Endothelial cell of umbilical vein (primary cell): ENCODE data around the gene IDH3A. TPM values are rescaled to one million over a fixed set of nuclear protein-coding genes. Genes with fewer than 3 reads are reported as not detected.

Source experiments
- BruUV-seq: library from RNA; stranded (reverse); fragments of 400-500 nt; replicated peaks from 2 replicates; lab custom pipeline; 2021; lab: Mats Ljungman, UMichigan
- CTCF ChIA-PET: fragments of 300-600, 350-600 bp; sonication (Branson Sonifier 250); formaldehyde crosslinking; loops from one replicate; lab custom pipeline; 2021; ENCODE audit warnings: antibody characterized with exemption, inconsistent platforms; lab: Charles Lee
- POLR2A ChIA-PET: fragments of 300-600, 350-600 bp; sonication (Branson Sonifier 250); formaldehyde crosslinking; loops from one replicate; lab custom pipeline; 2021; ENCODE audit warnings: antibody characterized with exemption, inconsistent platforms; lab: Charles Lee
- DNase-seq: peaks from one replicate; pipeline ENCODE4 v3.0.0-alpha.2; 2011; ENCODE audit warnings: low read depth, low spot score
- FAIRE-seq: peaks from 2 replicates; lab custom pipeline; 2011; peaks lifted over from hg19 to GRCh38; lab: Jason Lieb, UNC
- H2AFZ ChIP-seq: 2 replicates; pipeline ENCODE4 v1.6.0; 2012; ENCODE audit warnings: low read depth, low read length, control low read depth, inconsistent platforms
- H3K27ac ChIP-seq: 2 replicates; pipeline ENCODE4 v1.5.1; 2011; ENCODE audit warnings: low read depth, mild to moderate bottlenecking, control low read depth, low read length, moderate library complexity; ENCODE audit not compliant: insufficient read depth
- H3K27me3 ChIP-seq, 2 experiments: 2 replicates each; pipeline versions ENCODE4 v1.6.0 to v1.6.1; 2011; ENCODE audit warnings: low read length in 2 of 2, mixed read lengths in 1 of 2; ENCODE audit not compliant: control insufficient read depth in 2 of 2, insufficient read depth in 2 of 2
- H3K36me3 ChIP-seq, 2 experiments: 2 replicates in 1 of 2; 3 replicates in 1 of 2; pipeline ENCODE4 v1.5.1; 2011; ENCODE audit warnings: low read length in 2 of 2, mild to moderate bottlenecking in 1 of 2, moderate library complexity in 1 of 2; ENCODE audit not compliant: control insufficient read depth in 2 of 2, insufficient read depth in 2 of 2; ENCODE audit errors: extremely low read depth in 1 of 2
- H3K4me1 ChIP-seq: 3 replicates; pipeline ENCODE4 v1.5.1; 2011; ENCODE audit warnings: mild to moderate bottlenecking, low read length; ENCODE audit not compliant: control insufficient read depth, insufficient read depth; ENCODE audit errors: extremely low read depth
- H3K4me2 ChIP-seq: 2 replicates; pipeline ENCODE4 v1.6.1; 2011; ENCODE audit warnings: low read length, control low read depth, mixed read lengths; ENCODE audit not compliant: insufficient read depth
- H3K4me3 ChIP-seq, 3 experiments: fragments of 200-600 bp in 1 of 3; sonication (generic), shearing (Covaris generic) in 1 of 3; replicated peaks in 1 of 3; 2 replicates each; pipeline ENCODE4 v1.5.1; 2011 to 2016; ENCODE audit warnings: control low read depth in 3 of 3, low read length in 3 of 3, mild to moderate bottlenecking in 2 of 3, inconsistent platforms in 1 of 3, low read depth in 1 of 3, moderate library complexity in 1 of 3; ENCODE audit not compliant: insufficient read depth in 1 of 3
- H3K79me2 ChIP-seq: 2 replicates; pipeline ENCODE4 v1.6.0; 2012; ENCODE audit warnings: low read length, inconsistent platforms; ENCODE audit not compliant: control insufficient read depth, insufficient read depth
- H3K9ac ChIP-seq: replicated peaks from 2 replicates; pipeline ENCODE3; 2011; ENCODE audit warnings: low read length, control low read depth; ENCODE audit not compliant: insufficient read depth; ENCODE audit errors: extremely low read depth
- H3K9me1 ChIP-seq: replicated peaks from 3 replicates; pipeline ENCODE4 v1.6.0; 2011; ENCODE audit warnings: mild to moderate bottlenecking, low read length; ENCODE audit not compliant: control insufficient read depth, insufficient read depth; ENCODE audit errors: extremely low read depth
- H3K9me3 ChIP-seq: replicated peaks from 2 replicates; pipeline ENCODE4 v1.5.1; 2012; ENCODE audit warnings: low read length, inconsistent platforms; ENCODE audit not compliant: control insufficient read depth, insufficient read depth
- H4K20me1 ChIP-seq: replicated peaks from 2 replicates; pipeline ENCODE3; 2011; ENCODE audit warnings: mild to moderate bottlenecking, low read length; ENCODE audit not compliant: control insufficient read depth, insufficient read depth; ENCODE audit errors: extremely low read depth
- EZH2 ChIP-seq: IDR thresholded peaks from 2 replicates; pipeline ENCODE4 v1.6.1; 2012; ENCODE audit warnings: borderline replicate concordance, low read depth, mild to moderate bottlenecking, moderate library complexity, low read length, inconsistent platforms; ENCODE audit not compliant: severe bottlenecking
- FOS ChIP-seq: IDR thresholded peaks from 2 replicates; pipeline ENCODE4 v1.6.1; 2011; ENCODE audit warnings: mild to moderate bottlenecking, low read length, moderate library complexity, borderline replicate concordance; ENCODE audit not compliant: insufficient read depth
- GATA2 ChIP-seq: IDR thresholded peaks from 2 replicates; pipeline ENCODE4 v1.7.0; 2011; ENCODE audit warnings: low read depth, mild to moderate bottlenecking, moderate library complexity, mixed read lengths, low read length; ENCODE audit not compliant: insufficient read length, insufficient read depth
- JUN ChIP-seq: IDR thresholded peaks from 2 replicates; pipeline ENCODE4 v1.6.1; 2011; ENCODE audit warnings: borderline replicate concordance, low read depth; ENCODE audit not compliant: insufficient read length, insufficient read depth
- MYC ChIP-seq: IDR thresholded peaks from one replicate; pipeline ENCODE4 v1.6.1; 2011; ENCODE audit warnings: mild to moderate bottlenecking, low read depth, low read length
- POLR2A ChIP-seq: IDR thresholded peaks from 2 replicates; pipeline ENCODE4 v1.6.1; 2012; ENCODE audit warnings: low read depth, mild to moderate bottlenecking, control low read depth, low read length
- POLR2AphosphoS5 ChIP-seq: IDR thresholded peaks from 2 replicates; pipeline ENCODE4 v1.6.1; 2012; ENCODE audit warnings: low read depth, mild to moderate bottlenecking, control low read depth, low read length, moderate library complexity; ENCODE audit not compliant: insufficient read depth
- dilution Hi-C: fragments of 300-500 bp; cut with MboI; formaldehyde crosslinking; loops from one replicate; pipeline ENCODE4 v1.15.0; 2019; ENCODE audit warnings: low sequenced_read_pairs; ENCODE audit not compliant: extremely low pct_ligation_motif_present
- intact Hi-C: fragments of 100-400 bp; cut with micrococcal nuclease; formaldehyde crosslinking; loops from one replicate; pipeline ENCODE4 v1.10.0; 2022
- polyA plus RNA-seq, 4 experiments: library from polyadenylated mRNA; depleted of rRNA in 3 of 4; stranded (reverse) in 3 of 4; unstranded in 1 of 4; fragments of >200 nt; gene quantifications; 2 replicates each; pipeline versions ENCODE4 v1.2.1 to v1.2.3, GENCODE V29; 2011 to 2012; ENCODE audit warnings: missing spikeins in 1 of 4
- total RNA-seq: library from RNA; stranded (reverse); gene quantifications from 2 replicates; pipeline ENCODE4 v1.2.3, GENCODE V29; 2021
- TF ChIP-seq, protein P1 (sequence below): IDR thresholded peaks from 2 replicates; pipeline ENCODE4 v1.6.1; 2011; ENCODE audit not compliant: insufficient read depth, insufficient read length
- TF ChIP-seq, protein P2 (sequence below), 2 donors: IDR thresholded peaks; 1 replicate in 1 of 2; 2 replicates in 1 of 2; pipeline ENCODE4 v1.5.1; 2011; ENCODE audit warnings: low read length in 2 of 2, mild to moderate bottlenecking in 2 of 2, moderate library complexity in 2 of 2, control low read depth in 1 of 2, inconsistent platforms in 1 of 2, low read depth in 1 of 2; ENCODE audit not compliant: insufficient read depth in 1 of 2; ENCODE audit errors: extremely low read depth in 1 of 2

IDH3A gene
- total and polyA plus RNA-seq, 2 donors (not counting 3 experiments of a cell fraction or from before 2014, with no cell fraction given) = 35.5 to 63.9 TPM

DNA sequence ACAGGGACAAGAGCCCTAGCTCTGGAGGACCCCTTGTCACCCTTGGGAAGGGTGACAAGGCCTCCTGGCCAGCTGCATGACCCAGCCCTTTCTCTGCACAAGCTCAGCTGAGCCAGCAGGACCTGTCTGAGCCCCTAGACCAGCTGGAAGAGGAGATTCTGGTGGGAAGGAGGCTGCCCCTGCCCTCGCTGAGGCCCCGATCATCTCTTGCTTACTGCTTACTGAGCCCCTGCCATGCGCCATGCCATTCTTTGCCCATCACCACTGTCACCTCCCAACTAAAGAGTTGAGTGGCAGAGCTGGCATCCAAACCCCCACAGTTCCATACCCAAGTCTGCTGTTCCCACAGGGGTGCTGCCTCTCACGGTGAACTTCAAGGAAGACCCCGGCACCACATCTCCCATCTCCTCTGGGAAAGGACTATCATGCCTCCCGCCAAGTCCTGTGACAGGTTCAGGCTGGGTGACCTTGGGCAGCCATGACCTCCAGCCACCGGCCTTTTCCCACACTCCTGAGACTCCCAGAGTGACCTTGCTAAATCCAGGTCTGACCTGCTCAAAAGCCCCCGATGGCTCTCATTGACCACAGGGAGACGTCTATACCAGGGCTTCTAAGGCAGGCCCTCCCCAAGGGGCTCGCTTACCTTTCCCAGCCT, 51.2 kb downstream of the IDH3A start:
- Histone ChIP-seq H2AFZ (no peak overlapping the region), H3K9ac (no peak overlapping the region), H3K9me3 (no peaks in the 10 kb centered on the region), H3K27me3 (no peaks in the 10 kb centered on the region), H3K79me2 (no peaks in the 10 kb centered on the region), H3K4me2 (no peak overlapping the region), H4K20me1 (no peaks in the 10 kb centered on the region), H3K36me3 (no peaks in the 10 kb centered on the region), H3K27ac (no peak overlapping the region), H3K4me1 (no peaks in the 10 kb centered on the region), H3K4me3 (no peak overlapping the region), H3K9me1 (no peaks in the 10 kb centered on the region)
- no TSS peak for BruUV-seq
- CTCF ChIA-PET = no interaction called here
- no peak for DNase-seq
- POLR2A ChIA-PET = no interaction called here
- intact Hi-C loops (no loop called here), dilution Hi-C loops (no loop called here)
- FAIRE-seq = no peak
- TF ChIP-seq, protein P1, sequence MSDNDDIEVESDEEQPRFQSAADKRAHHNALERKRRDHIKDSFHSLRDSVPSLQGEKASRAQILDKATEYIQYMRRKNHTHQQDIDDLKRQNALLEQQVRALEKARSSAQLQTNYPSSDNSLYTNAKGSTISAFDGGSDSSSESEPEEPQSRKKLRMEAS = no peak
- TF ChIP-seq MYC (no peak), FOS (no peak), JUN (no peak), EZH2 (no peak), GATA2 (no peak), POLR2AphosphoS5 (no peak), POLR2A (no peak)
- TF ChIP-seq, protein P2, sequence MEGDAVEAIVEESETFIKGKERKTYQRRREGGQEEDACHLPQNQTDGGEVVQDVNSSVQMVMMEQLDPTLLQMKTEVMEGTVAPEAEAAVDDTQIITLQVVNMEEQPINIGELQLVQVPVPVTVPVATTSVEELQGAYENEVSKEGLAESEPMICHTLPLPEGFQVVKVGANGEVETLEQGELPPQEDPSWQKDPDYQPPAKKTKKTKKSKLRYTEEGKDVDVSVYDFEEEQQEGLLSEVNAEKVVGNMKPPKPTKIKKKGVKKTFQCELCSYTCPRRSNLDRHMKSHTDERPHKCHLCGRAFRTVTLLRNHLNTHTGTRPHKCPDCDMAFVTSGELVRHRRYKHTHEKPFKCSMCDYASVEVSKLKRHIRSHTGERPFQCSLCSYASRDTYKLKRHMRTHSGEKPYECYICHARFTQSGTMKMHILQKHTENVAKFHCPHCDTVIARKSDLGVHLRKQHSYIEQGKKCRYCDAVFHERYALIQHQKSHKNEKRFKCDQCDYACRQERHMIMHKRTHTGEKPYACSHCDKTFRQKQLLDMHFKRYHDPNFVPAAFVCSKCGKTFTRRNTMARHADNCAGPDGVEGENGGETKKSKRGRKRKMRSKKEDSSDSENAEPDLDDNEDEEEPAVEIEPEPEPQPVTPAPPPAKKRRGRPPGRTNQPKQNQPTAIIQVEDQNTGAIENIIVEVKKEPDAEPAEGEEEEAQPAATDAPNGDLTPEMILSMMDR (IDR thresholded peaks at IDR 0.05; ENCODE audit: extremely low read depth in 1 of 2, insufficient read depth in 1 of 2, low read depth in 1 of 2, low read length in 2 of 2) = no peak
